Lower lobe of right lung (tissue), 2 donors: Measurements from ENCODE around the gene ACTL8. TPM values are rescaled to one million over a fixed set of nuclear protein-coding genes. Genes with fewer than 3 reads are reported as not detected.

Experiments
- ATAC-seq, 2 donors: fragments of 200-7000 bp; cut with Tn5 transposase; one replicate each; pipeline ENCODE4 v1.9.1; 2020 to 2022; ENCODE audit warnings: mild to moderate bottlenecking in 2 of 2, moderate library complexity in 2 of 2
- DNase-seq: peaks from one replicate; pipeline ENCODE4 v3.0.0-alpha.2; 2020
- H3K27ac ChIP-seq: fragments of 200-600 bp; one replicate; pipeline ENCODE4 v1.8.0; 2022
- H3K27me3 ChIP-seq: fragments of 200-600 bp; one replicate; pipeline ENCODE4 v1.8.0; 2022; ENCODE audit warnings: low read depth
- H3K36me3 ChIP-seq: fragments of 200-600 bp; one replicate; pipeline ENCODE4 v1.8.0; 2022; ENCODE audit warnings: mild to moderate bottlenecking
- H3K4me1 ChIP-seq: fragments of 200-600 bp; one replicate; pipeline ENCODE4 v1.8.0; 2022
- H3K4me3 ChIP-seq: fragments of 200-600 bp; one replicate; pipeline ENCODE4 v1.8.0; 2022; ENCODE audit warnings: mild to moderate bottlenecking
- H3K9me3 ChIP-seq: fragments of 200-600 bp; one replicate; pipeline ENCODE4 v1.8.0; 2022
- CTCF ChIP-seq: fragments of 200-600 bp; IDR thresholded peaks from one replicate; pipeline ENCODE4 v1.8.0; 2022; ENCODE audit warnings: antibody characterized with exemption, mild to moderate bottlenecking
- intact Hi-C: fragments of 100-400 bp; cut with DNase I; formaldehyde crosslinking; loops from one replicate; pipeline ENCODE4 v1.11.0; 2022
- total RNA-seq: library from RNA; stranded (reverse); fragmentation: NEBNext Ultra II Directional; extraction: Animal tissue kit (Norgen Biotek cat#: 25700); gene quantifications from one replicate; pipeline ENCODE4 v1.2.1, GENCODE V29; 2021
- donor health status: DM: no; HTN: yes; CAD: no; lungs with severe emphysema.

ACTL8 gene
- total RNA-seq, 1 donor from 2014 or later, result not detected

DNA sequence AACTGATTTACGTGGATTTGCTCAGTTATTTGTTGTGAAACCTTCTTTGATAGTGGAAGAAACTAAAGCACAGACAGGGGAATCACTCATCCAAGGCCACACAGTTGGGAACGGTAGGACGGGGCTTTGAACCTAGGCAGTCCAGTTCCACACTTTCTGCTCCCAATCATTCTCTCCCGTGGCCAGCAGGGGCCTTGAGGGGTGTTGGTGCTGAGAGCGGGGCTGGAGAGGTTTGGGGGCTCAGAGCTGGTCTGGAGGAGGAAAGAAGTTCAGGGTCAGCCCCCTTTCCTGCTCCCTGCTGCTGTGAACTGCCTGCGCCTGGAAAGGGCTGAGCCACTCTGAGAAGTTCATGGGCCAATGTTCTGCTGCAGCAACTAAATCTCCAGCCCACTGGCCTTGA is 31.4 kb upstream of the ACTL8 start:
- Histone ChIP-seq H3K4me1 (no peaks in the 10 kb centered on the region), H3K9me3 (no peaks in the 10 kb centered on the region), H3K36me3 (no peaks in the 10 kb centered on the region), H3K27me3 (no peaks in the 10 kb centered on the region), H3K4me3 (no peak overlapping the region), H3K27ac (no peak overlapping the region)
- DNase-seq (no peak), ATAC-seq (no peak)
- intact Hi-C loops, result no loop called here
- no peak for TF ChIP-seq CTCF

DNA sequence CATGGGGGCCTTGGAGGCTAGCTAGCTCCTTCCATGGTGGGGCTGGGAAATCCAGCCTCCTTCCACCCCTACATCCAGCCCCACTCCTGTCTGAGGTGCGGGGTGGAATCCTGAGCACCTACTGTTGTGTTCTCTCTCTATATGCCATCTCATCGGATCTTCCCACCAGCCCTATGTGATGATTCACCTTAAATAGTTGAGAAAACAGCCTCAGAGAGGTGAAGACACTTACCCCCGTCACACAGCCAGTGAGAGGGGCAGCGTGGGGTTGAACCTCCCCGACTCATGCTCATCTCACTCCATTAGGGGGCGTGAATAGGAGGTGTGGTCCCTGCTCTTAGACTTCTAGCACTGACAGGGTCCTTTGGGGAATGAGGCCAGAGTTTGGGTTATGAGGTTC is 31.0 kb upstream of the ACTL8 start:
- no peak for DNase-seq
- H3K27ac ChIP-seq, result no peak overlapping the region
- no peaks in the 10 kb centered on the region for H3K9me3 ChIP-seq
- ATAC-seq, result no peak
- no peak for TF ChIP-seq CTCF
- intact Hi-C loops, result no loop called here
- no peaks in the 10 kb centered on the region for H3K36me3 ChIP-seq
- no peak overlapping the region for H3K4me3 ChIP-seq
- H3K27me3 ChIP-seq, result peaks cover 4% of the 10 kb centered on the region
- no peaks in the 10 kb centered on the region for H3K4me1 ChIP-seq

DNA sequence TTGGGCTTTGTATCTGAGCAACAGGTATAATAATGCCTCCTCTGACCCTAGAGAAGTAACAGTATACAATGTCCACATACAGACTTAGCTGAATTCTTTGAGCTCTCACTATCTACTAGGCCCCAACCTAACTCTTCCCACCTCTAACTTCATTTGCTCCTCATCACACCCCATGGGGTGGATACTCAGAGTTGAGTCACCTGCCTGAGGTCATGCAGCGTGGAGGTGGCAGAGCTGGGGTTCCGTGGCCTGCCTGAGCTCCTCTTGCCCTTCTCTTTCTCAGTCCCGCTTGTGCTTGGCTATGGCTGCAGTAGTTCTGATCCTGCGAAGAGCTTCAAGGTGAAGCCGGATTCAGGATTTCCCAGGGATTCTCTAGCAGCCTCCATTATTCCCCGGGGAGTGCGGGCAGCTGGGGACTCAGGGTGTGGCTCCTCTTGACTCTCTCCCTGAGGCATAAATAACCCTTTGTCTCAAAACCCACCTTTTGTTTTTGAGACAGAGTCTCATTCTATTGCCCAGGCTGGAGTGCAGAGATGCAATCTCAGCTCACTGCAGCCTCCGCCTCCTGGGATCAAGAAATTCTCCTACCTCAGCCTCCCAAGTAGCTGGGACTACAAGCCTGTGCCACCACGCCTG is 29.9 kb upstream of the ACTL8 start:
- intact Hi-C loops, result no loop called here
- no peak for DNase-seq
- no peak for TF ChIP-seq CTCF
- ATAC-seq, result no peak
- Histone ChIP-seq H3K4me3 (no peak overlapping the region), H3K36me3 (no peaks in the 10 kb centered on the region), H3K4me1 (no peaks in the 10 kb centered on the region), H3K9me3 (no peaks in the 10 kb centered on the region), H3K27me3 (peaks cover 7% of the 10 kb centered on the region), H3K27ac (no peak overlapping the region)

DNA sequence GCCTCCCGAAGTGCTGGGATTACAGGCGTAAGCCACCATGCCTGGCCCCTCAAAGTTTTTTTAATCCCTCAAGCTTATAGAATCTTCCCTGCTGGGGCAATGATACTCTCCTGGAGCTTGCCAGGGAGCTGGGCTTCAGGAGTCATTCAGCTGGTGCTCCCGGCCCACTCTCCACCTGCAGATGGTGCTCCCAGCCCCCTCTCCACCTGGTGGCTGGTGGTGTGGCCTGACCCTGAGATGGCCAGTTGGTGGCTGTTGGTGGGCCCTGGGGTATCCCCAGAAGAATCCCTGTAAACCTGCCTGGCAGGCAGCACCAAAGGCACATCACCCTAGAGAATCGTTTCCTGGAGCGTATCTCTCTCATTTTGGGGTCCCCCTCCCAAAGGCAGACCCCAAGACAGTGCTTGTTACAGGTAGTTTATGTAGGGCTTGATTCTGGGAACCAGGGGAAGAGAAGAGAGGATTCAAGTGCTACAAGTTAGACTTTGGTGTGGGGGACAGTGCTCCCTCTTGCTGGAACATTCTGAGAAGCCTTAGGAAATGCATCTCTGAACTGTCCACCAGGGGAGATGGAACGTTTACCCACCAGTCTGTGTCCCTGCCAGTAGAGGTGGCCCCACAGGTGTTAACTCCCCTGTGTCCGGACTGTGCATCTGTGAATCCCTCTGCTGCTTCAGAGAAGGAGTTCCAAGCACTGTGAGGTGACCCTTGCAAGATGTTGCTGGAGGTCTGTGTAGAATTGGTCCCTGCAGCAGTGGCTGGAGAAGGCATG is 29.1 kb upstream of the ACTL8 start:
- TF ChIP-seq CTCF, result no peak
- Histone ChIP-seq H3K36me3 (no peaks in the 10 kb centered on the region), H3K9me3 (no peaks in the 10 kb centered on the region), H3K27ac (no peak overlapping the region), H3K4me1 (no peaks in the 10 kb centered on the region), H3K27me3 (peaks cover 7% of the 10 kb centered on the region), H3K4me3 (no peak overlapping the region)
- intact Hi-C loops, result no loop called here
- DNase-seq, result no peak
- ATAC-seq, result no peak

- ATAC-seq, result no peak
These were observed 26.9 kb upstream of the ACTL8 start for GRCh38 chr1:17728123-17728712.

More at GRCh38 chr1:17728123-17728712, 26.9 kb upstream of the ACTL8 start:
- H3K4me3 ChIP-seq, result no peak overlapping the region
- DNase-seq, result no peak
- H3K27ac ChIP-seq, result no peak overlapping the region
- H3K9me3 ChIP-seq, result no peaks in the 10 kb centered on the region
- H3K4me1 ChIP-seq, result no peaks in the 10 kb centered on the region
- H3K27me3 ChIP-seq, result peaks cover 7% of the 10 kb centered on the region
- H3K36me3 ChIP-seq, result no peaks in the 10 kb centered on the region
- no peak for TF ChIP-seq CTCF
- intact Hi-C loops, result no loop called here
